HuH-7.5 (cell line): ENCODE results near the gene ARRDC2.
A peak's percentile ranks its signal among the peaks of the same experiment; 100 is the strongest.
"Not testable (repeated sequence)": the region's sequence is repeated elsewhere in the genome, so short reads cannot be mapped to it uniquely, and the experiment has no call there.

Experiments used
- DNase-seq: peaks from one replicate; pipeline ENCODE4 v3.0.0; 2011; ENCODE audit warnings: low spot score

The ARRDC2 gene

DNA sequence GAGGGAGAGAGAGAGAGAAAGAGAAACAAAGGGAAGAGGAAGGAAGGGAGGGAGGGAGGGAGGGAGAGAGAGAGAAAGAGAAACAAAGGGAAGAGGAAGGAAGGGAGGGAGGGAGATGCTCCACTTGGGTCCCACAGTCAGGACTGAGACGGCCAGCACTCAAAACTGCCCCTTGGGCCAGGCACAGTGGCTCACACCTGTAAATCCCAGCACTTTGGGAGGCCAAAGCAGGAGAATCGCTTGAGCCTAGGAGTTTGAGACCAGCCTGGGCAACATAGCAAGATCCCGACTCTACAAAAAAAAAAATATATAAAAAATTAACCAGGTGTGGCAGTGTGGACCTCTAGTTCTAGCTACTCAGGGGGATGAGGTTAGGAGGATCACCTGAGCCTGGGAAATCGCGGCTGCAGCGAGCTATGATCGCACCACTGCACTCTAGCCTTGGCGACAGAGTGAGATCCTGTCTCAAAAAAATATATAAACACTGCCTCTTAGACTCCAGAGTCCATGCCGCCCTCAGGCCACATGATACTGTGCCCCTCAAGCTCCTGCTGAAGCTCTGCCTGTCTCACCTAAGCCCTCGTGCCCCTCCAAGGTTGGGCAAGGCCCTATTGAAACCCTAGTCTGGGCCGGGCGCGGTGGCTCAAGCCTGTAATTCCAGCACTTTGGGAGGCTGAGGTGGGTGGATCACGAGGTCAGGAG lies 8.4 kb downstream of the ARRDC2 start:
- DNase-seq, result no peak

DNA sequence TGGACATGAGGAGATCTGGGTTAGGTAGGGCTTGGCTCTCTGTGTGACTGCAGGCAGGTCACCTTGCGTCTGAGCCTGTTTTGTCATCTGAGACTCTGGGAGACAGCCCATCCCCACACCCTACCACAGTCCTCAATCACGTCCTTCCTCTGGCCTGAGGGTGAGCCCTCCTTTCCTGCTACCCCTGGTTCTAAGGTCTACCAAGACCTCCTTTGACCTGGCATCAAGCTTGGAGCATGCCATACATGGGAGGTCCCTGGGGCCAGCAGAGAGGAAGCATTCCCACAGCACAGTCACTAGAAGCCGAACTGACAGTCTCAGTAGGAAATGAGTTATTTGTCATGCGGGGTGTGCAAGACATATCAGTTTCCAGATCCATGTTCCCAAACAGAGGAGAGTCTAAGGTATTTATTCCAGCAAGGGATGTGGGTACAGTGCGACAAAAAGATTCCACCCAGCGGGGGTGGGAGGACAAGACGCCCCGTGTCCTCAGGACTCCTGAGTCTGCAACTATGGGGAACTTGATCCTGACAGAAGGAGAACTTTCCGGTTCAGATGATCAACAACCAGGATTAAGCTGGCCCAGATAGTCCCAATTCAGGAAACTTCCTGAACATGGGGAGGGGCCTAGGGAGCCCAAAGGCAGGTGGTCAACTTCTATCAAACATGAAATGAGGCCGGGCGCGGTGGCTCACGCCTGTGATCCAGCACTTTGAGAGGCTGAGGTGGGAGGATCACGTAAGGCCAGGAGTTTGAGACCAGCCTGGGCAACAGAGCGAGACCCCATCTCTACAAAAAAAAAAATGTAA lies 9.5 kb downstream of the ARRDC2 start:
- DNase-seq, result no peak

DNA sequence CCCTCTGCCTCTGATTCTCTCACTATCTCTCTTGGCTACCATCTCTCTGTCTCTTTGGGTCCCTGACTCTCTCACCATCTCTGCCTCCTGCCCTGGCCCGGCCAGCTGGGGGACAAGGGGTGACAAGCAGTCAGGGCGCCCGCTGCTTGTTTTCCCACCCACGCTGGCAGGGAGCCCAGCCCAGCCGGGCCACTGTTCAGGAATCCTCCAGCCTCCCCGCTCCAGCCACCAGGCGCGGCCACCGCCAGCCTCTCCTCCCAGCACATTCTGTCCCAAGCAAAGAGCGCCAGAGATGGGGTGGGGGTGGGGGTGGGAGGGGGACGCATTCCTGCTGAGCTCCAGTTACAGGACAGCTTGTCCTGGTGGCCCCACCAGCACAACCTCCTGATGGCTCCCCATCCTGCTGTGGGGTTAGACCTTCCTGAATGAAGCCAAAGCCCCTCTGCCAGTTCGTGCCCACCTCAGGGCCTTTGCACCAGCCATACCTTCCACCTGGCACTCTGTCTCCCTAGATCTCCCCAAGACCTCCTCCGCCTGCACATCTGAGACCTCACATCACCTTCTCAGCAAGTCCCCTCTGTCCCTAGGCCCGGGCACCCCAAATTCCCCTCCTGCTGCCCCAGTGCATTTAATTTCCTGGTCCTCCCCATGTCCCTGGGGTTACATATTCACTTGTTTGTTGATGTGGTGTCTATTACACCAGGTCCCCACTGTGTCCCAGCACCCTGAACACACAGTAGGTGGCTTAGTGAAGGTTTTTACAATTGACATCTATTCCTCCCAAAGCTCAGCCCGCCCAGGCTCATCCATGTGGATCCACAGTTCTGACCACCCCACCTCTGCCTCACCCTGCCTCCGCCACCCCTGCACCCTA lies 12.5 kb downstream of the ARRDC2 start:
- DNase-seq, result no peak

DNA sequence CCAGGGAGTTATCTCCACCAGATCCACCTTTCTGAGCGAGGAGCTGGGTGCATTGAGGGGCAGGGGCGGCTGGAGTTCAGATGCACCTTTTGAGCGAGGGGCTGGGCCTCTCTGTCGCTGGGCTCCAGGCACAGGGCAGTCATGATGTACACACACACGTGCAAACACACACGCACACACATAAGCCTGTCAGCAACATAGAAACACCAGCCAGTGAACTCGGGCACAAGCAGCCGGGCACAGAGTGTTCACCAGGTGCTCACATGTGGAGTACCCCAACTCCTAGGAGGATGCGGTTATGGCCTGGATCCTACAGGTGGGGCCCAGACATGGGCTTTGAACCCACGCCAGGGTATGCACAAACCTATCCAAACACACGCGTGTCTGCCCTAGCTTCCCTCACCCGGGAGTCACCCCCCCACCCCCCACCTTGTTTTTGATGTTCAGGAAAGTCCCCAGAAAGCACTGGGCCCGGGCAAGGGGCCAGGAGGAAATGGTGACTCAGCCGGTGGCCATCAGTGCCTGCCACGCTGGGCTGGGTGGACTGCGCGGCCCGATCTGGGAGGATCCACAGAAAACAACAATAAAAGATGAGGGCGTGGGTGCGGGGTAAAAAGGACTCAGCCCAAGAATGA lies 13.3 kb downstream of the ARRDC2 start:
- DNase-seq, result no peak

DNA sequence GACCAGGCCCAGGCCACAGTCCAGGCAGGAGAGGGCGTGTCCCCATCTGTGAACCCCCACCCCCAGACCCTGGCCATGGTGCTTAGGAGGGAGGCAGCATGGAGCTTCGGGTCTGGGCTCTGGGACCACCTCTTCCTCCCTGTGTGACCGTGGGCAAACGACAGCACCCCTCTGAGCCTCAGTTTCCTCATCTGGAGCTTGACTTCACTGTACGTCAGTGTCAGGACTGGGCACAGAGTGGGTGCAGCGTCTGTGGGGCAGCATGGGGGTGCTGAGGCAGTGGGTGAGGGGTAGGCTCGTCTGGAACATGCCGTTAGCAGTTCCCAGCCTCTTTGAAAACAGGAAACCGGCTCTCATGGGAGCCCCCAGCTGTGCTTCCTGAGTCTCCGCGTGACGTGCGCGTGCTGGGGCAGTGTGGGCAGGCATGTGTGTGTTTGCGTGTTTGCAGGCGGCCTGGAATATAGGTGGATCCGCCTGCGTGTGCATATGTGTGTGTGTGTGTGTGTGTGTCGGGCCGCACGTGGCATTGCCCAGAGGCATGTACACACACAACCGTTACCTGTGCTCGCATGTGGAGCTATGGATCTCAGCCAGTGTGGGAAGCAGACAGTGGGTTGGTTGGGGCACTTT lies 15.8 kb downstream of the ARRDC2 start:
- no peak for DNase-seq

DNA sequence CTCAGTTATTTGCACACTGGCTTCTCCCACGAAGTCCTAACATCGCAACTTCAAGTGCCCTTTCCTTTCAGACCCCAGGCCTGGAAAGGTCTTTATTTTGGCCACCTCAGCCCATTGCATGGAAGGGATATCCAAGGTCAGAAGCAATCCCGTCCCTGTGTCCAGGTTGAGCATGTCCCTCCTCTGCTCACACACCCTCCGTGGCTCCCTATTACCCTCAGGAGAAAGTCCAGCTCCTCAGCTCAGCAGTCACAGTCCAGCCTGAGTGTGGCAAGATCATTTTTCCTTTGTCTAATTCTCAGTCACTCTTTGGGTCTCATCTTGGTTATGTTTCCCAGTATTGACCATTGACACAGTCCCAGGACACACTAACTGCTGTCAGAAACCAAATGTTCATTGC lies 19.2 kb downstream of the ARRDC2 start:
- DNase-seq, result no peak

DNA sequence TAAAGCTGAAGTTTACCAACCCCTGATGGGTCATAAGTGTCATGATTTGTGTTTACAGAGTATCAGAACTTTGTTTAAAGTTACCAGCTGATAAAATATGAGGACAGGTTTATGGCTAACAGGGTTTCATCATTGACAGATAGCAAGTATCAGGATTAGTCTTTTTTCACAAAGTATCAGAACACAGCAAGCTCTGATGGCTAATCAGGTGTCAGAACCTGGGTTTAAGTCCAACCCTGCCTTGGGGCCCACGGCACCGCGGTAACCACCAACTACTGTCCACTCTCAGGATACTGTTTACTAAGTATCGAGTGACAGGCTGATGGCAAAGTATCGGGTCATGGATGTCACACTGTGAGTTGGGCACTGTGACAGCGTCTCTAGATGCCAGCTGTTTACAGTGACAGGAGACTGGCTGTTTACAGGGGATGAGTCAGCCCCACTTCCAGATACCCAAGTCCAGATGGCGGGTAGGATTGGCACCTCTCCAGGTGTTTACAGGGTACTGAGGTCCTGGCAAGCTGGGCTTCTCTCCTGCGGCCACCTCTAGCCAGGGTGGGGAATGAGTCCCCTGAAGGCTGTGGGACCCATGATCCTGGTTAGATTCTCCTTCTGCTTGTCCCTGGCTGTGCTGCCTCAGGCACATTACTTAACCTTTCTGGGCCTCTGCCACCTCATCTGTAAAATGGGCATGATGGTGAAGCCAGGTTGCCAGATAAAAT lies 21.8 kb downstream of the ARRDC2 start:
- DNase-seq, result peak; percentile 73

DNA sequence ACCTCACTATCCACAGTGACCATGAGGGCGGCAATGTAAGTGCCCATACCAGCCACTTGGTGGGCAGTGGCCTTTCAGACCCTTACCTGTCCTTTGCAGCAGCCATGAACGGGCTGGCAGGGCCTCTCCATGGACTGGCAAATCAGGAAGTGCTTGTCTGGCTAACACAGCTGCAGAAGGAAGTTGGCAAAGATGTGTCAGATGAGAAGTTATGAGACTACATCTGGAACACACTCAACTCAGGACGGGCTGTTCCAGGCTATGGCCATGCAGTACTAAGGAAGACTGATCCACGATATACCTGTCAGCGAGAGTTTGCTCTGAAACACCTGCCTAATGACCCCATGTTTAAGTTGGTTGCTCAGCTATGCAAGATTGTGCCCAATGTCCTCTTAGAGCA lies 23.4 kb downstream of the ARRDC2 start:
- DNase-seq, result not testable (repeated sequence)

DNA sequence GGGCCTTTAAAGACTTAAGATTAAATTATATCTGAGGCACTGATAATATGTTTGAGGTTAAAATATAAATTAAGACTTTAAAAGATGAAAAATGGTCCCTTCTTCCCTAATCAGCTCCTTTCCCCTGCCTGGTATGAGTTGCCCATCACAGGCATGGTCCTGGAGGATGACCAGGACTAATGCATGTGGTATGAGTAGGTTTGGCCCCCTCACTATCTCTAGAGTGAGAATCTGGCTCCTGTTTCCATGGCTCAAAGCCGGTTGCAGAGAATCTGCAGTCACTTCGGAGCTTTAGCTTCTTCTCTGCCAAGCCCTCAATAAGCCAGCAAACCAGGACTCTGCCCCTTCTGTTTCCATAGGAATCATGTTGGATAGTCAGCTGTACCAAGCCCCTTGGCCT lies 24.1 kb downstream of the ARRDC2 start:
- not testable (repeated sequence) for DNase-seq

DNA sequence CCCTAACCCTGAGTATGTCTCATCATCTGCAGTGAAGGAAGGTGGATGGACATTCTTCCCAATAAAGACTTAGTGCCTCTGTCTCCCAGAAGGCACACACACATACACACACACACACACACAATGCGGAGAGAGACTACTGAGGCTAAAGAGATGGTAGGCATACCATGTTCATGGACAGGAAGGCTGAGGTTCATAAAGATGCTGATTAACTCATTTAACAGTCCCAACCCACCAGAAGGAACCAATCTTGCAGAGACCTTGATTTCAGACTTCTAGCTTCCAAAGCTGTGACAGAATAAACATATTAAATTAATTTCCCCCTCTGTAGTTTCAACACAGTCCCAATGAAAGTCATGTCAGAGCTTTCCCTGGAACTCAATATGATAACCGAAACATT lies 33.1 kb downstream of the ARRDC2 start:
- no peak for DNase-seq

DNA sequence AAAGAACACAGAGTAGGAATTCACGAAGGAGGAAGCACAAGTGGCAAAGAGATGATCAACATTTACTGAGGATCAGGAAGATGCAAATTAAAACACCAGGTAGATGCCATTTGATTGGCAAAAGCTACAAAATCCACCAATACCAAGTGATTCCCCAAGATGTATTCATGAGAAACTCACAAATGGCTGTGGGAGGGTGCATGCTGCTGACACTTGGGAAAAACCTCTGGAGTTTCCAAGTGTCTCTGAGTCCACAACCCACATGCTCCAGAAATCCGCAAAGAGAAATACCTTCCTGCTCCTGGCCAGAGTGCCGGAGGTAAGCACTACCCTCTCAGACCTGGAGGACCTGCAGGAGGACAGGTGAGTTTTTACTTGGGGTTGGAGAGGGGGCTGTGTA lies 35.7 kb downstream of the ARRDC2 start:
- no peak for DNase-seq

DNA sequence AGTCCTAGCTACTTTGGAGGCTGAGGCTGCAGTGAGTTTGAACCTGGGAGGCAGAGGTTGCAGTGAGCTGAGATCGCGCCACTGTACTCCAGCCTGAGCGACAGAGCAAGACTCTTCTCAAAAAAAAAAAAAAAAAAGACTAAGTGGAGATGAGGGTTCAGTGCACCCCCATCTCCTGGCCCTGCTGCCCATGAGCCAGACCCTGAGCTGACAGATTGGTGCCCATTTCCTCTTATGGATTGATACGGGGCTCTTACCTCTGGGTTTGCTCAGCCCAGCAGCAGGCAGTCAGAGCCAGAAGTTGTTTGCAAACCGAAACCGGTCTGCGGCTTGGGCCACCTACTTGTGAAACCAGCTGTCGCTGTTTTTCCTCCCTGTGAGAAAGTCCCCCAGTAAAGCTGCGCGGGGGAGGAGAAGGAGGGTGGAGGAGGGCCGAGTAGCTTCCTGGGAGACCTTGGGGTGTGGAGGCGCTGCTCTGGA lies 36.9 kb downstream of the ARRDC2 start:
- no peak for DNase-seq

DNA sequence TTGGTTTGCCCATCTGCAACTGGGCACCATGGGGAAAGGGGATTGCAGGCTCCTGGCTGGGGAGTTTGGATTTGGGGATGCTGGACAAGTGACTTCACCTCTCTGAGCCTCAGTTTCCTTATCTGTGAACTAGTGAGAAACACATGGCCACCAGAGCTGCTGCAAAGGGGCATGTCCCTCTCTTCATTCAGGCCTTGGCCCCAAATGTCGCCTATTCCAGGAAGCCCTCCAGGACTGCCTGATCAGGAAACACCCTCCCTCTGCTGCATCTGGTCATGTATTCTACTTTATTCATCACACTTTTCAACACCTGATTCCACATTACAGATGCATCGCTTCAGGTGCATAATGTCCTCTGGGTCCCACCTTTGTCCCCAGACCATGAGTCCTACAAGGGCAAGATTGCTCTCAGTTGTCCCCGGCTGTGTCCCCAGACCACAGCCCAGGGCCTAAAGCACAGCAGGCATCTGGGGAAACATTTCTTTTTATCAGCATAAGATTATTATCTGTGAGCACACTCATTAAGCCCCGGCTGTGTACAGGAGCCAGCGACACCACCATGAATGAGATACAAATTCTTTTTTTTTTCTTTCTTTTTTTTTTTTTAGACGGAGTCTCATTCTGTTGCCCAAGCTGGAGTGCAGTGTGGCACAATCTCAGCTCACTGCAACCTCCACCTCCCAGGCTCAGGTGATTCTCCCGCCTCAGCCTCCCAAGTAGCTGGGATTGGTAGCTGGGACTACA lies 37.5 kb downstream of the ARRDC2 start:
- no peak for DNase-seq

DNA sequence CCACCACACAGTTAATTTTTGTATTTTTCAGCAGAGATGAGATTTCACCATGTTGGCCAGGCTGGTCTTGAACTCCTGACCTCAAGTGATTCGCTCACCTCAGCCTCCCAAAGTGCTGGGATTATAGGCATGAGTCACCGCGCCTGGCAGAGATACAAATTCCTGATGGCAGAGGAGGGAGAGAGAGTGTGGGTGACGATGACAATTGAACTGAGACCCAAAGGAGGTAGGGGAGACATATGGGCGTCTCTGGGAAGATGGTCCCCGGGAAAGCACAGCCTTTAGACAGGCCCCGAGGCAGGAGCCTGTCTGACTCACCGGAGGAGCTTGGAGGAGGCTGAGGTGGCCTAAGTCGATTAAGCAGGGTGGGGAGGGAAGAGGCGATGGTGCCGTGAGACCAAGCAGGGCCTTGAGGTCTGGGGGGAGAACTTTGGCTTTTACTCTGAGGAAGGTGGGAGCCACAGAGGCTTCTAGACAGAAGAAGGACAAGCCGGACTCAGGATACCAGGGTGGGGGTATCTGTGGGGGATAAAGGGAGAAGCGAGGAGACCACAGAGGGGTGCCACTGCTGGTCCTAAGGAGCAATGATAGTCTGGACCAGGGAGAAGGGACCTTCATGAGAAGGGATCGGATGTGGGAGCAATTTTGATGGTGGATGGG lies 38.2 kb downstream of the ARRDC2 start:
- DNase-seq, result no peak

DNA sequence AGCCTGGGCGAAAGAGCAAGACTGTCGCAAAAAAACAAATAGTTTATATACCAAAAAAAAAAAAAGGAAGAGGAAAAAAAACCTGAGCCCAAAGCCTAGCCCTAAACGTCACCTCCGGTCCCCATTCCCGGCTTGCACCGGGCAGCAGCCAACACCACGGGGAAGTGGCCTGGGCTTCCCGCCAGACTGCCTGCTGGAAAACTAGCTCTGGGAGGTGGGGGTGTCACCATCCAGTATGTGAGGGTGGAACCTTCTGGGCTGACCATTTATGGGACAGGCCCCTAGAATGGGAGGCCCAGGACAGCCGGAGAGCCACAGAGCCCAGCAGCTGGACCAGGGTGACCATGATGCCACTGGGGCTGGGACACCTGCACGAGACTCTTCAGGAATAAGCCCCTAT lies 41.4 kb downstream of the ARRDC2 start:
- DNase-seq, result no peak

DNA sequence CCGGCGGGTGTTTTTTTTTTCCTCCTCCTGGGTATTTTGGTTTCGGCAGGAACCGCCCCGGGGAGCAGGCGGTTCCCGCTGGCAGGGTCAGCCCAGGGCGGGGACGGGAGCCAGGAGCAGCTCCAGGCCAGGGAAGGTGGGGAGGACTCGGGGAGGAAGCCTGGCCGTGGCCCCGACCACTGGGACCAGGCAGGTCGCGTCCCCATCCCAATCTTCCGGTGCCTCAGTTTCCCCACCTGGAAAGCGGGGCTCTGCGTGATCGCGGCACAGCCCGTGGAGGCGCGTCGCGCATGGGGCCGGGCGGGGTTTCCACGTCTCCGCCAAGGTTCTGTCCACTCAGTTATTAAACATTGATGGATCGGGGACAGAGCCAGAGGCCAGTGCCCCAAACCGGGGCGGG lies 43.9 kb downstream of the ARRDC2 start:
- DNase-seq, result no peak

DNA sequence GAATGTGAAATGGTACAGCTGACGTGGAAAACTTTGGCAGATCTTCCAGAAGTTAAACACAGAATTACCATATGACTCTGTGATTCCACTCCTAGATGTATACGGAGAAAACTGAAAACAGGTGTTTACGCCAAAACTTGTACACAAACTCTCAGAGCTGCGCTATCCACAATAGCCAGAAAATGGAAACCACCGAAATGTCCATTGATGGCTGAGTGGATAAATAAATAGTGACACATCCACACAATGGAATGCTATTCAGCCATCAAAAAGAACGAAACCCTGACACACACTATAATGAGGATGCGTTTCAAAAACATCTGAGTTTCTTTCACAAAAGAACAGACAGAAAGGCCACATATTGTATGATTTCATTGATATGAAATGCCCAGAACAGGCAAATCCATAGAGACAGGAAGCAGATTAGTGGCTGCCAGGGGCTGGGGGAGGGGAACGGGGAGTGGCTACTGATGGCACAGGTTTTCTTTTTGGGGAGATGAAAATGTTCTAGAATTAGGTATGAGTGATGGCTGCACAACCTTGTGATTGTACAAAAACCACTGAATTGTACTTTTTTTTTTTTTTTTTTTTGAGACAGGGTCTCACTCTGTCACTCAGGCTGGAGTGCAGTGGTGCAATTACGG lies 45.7 kb downstream of the ARRDC2 start:
- DNase-seq, result no peak

DNA sequence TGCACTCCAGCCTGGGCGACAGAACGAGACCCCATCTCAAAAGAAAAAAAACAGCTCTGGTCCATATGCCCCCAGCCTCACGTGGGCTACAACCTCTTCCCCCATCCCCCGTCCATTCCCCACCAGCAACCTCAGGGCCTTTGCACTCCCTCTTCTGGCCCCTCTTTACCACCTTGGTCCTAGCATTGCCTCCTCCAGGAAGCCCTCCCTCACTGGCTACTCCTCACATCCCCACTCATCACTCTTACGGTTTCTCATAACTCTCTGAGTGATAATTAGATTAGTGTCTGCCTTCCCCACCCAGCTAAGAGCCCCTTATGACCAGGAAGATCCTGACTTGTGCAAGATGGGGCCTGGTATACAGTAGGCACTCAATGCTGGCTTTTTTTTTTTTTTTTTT lies 48.0 kb downstream of the ARRDC2 start:
- DNase-seq, result no peak

DNA sequence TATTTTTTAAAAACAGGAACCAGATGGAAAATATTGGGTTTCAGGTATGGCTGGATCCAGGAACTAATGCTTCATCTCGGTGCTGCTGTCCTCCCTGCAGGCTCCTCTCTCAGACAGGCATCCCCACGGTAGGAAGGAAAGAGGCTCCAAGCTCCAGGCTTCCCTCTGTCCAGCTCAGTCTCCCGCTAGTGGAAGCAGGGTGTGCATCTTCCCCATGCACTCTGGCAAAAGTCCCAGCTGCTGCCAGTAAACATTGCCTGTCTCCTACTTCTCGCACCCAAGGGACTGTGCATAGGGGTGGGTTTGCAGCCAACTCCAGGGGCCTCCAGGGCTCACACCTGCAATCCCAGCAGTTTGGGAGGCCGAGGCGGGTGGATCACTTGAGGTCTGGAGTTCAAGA lies 49.6 kb downstream of the ARRDC2 start:
- DNase-seq, result no peak
